ENCODE results near the gene ANKRD40.

DNA sequence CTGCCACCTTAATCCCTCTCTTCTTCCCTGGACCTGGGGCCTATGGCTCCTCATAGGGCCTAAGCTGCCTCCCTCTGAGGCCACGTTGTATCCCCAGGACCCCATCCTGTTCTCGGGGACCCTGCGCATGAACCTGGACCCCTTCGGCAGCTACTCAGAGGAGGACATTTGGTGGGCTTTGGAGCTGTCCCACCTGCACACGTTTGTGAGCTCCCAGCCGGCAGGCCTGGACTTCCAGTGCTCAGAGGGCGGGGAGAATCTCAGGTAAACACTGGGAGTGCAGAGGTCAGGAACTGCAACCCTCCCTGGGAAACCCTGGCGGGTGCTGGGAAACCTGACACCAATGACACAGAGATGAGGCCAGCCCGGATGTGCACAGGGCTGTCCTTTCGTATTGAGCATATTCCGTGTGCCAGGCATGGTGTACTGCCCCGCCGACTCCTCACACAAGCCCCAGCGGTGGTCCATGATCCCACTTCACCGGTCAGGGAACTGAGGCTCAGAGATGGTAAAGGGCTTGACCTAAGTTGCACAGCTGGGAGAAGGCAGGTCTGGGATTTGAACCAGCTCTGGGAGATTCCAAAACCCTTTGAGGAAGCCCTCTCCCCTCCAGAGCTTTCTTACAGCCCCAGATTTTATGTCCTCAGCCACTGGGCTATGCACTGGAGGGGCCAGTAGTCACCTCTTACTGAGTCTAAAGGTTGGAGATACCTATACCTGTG lies 22.9 kb downstream of the ANKRD40 start:
- TF ChIP-seq, protein P1, sequence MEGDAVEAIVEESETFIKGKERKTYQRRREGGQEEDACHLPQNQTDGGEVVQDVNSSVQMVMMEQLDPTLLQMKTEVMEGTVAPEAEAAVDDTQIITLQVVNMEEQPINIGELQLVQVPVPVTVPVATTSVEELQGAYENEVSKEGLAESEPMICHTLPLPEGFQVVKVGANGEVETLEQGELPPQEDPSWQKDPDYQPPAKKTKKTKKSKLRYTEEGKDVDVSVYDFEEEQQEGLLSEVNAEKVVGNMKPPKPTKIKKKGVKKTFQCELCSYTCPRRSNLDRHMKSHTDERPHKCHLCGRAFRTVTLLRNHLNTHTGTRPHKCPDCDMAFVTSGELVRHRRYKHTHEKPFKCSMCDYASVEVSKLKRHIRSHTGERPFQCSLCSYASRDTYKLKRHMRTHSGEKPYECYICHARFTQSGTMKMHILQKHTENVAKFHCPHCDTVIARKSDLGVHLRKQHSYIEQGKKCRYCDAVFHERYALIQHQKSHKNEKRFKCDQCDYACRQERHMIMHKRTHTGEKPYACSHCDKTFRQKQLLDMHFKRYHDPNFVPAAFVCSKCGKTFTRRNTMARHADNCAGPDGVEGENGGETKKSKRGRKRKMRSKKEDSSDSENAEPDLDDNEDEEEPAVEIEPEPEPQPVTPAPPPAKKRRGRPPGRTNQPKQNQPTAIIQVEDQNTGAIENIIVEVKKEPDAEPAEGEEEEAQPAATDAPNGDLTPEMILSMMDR (IDR thresholded peaks at IDR 0.05; ENCODE audit: low read depth, low read length, poor library complexity, severe bottlenecking) = no peak
- TF ChIP-seq EZH2phosphoT487 (IDR thresholded peaks at IDR 0.05; ENCODE audit: borderline replicate concordance, low read length) = no peak

Data from DOHH2 (cell line).